Activated CD8-positive, alpha-beta memory T cell treated with anti-CD3 and anti-CD28 coated beads, Interleukin-2, amount 50 U/mL, for 1 hour (primary cell): ENCODE results near the gene CLK3.
"Not testable (repeated sequence)": the region's sequence is repeated elsewhere in the genome, so short reads cannot be mapped to it uniquely, and the experiment has no call there.

Source experiments
- DNase-seq: peaks from one replicate; pipeline ENCODE4 v3.0.0-alpha.2; 2020; ENCODE audit errors: extremely low read depth

CLK3 gene

DNA sequence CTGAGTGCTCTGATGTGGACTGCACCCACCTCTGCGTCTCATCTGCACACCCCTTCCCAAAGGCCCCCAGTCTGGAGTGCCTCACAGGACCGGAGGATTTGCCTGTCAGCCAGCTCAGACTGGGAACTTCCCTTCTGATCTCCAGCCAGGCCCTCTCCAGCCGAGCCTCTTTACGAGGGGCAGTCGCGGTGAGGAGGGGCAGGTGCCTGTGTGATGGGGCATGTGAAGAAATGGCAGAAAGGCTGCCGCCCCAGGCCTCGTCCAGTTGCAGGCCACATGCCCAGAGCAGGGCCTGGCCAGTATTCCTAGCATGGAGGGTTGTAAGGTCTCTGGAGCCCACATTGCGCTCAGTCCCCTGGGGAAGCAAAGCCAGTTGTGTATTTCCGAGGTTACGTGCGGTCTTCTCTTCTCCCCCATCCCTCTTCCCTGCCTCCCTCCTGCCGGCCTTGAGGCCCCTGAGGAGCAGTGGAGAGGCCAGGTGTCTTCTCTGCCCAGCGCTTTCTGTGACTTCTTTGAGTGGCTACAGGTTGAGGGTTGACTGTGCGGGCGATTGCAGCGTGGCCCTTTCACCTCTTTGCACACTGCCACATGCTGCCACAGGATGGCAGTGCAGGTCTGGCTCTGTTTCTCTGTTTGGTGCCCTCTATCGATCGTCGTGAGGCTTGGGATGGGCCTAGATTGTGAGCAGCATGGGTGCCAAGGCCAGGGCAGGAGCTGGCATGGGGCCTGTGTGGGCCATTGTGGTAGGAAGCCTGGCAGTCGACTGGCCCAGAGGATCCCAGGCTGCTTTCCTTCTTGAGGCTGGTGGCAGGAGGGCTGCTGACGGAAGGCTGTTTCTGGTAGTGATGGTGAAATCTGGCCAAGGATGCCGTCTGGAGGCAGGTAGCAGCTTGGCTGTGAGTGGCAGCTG, 5.3 kb downstream of the CLK3 start:
- peak; percentile 40 for DNase-seq

- DNase-seq = no peak
These were observed 5.9 kb downstream of the CLK3 start for GRCh38 chr15:74621546-74621920.

DNA sequence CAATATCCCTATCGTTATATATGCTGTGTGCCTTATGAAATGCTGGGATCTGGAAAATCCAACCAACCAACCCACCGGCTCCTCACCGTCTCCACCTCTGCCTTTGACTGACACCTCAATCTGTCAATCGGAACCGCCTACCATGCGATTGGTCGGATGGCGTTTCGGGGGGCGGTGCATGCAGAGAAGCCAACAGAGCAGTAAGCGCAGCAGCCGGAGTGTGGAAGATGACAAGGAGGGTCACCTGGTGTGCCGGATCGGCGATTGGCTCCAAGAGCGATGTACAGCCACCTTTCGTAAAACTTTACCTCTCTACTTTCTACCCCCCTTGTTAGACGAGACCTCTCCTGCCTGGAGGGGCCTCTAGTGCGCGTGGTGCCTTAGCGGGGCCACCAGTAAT, 6.3 kb downstream of the CLK3 start:
- no peak for DNase-seq

GRCh38 chr15:74622758-74623157, 7.1 kb downstream of the CLK3 start:
- no peak for DNase-seq

DNA sequence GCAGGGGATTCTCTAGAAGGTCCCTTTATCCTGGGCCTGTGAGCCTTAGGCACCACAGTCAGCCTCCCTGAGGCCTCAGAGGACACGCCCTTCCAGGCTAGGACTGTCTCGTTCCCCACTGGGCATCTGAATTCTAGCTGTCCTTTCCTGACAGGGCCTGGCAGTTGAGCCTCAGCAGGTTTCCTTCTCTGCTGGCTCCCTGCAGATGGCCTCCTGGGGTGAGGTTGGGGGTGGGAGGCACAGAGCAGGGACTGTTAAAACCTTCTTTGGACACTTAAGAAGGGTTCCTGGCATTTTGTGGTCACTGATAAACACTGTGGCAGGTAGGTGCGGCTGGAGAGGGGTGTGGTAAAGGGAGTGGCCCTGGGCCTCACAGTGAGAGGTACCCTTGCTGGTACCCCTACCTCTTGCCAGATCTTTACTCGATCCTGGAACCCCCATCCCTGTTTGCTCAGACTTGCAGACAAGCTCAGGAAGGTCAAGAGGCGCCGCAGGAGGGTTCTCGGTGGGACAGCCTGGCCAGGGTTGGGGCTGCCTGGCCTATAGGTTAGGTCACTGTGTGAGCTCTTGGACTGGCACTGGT, 8.5 kb downstream of the CLK3 start:
- DNase-seq = no peak

GRCh38 chr15:74625693-74626092, 10.1 kb downstream of the CLK3 start:
- DNase-seq = no peak

DNA sequence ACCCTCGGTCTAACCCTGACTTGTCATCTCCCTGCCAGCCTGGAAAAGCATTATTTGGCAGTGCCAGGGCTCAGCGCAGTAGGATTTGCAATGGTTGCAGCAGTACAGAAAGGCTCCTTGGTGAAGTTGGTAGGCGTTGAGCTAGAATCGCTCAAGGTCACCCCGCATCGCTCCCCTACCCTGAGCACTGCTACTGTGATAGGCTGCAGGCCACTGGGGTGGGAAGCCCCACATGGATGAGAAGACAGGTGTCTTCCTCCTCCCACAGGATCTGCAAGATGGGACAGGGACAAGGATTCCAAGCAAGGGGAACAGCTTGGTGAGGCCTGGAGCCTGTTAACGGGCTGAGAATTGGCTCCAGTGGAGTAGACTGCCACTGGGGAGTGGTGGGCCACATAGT, 10.7 kb downstream of the CLK3 start:
- no peak for DNase-seq

DNA sequence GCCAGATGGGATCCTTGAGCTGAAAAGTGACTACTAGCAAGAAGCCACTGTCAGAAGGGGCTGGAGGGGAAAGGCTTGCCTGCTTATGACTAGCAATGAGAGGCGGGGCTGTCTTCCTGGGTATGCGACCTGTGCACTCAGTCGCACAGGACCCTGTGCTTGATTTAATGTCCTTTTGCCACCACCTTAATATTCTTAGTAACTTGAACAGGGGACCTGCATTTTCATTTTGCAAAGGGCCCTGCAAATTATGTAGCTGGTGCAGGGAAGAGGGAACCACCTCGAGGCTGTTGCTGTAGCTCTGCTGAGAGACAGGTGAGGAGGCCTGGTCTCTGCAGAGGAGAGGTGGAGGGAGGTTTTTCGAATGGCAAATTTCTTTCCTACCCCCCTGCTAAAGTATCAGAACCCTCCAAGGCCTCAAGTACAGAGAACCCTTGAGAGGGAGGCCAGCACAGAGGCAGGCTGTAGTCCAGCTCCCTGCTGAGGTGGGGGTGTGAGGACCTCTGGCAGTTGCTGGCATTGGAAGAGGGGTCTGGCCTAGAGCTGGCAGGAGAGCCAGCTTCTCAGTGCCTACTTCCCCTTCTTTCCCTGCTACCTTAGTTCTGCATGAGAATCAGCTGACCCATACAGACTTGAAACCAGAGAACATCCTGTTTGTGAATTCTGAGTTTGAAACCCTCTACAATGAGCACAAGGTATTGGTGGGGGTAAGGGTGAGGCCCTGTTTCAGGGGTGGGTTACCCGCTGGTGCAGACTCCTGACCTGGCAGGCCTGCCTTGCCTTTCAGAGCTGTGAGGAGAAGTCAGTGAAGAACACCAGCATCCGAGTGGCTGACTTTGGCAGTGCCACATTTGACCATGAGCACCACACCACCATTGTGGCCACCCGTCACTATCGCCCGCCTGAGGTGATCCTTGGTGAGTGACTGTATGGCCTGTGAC, 11.4 kb downstream of the CLK3 start:
- DNase-seq = no peak

GRCh38 chr15:74627766-74628165, 12.1 kb downstream of the CLK3 start:
- DNase-seq = no peak

GRCh38 chr15:74628199-74628598, 12.6 kb downstream of the CLK3 start:
- no peak for DNase-seq

- no peak for DNase-seq
These were observed 13.3 kb downstream of the CLK3 start for GRCh38 chr15:74628949-74629348.

GRCh38 chr15:74629696-74630095, 14.1 kb downstream of the CLK3 start:
- DNase-seq = not testable (repeated sequence)

DNA sequence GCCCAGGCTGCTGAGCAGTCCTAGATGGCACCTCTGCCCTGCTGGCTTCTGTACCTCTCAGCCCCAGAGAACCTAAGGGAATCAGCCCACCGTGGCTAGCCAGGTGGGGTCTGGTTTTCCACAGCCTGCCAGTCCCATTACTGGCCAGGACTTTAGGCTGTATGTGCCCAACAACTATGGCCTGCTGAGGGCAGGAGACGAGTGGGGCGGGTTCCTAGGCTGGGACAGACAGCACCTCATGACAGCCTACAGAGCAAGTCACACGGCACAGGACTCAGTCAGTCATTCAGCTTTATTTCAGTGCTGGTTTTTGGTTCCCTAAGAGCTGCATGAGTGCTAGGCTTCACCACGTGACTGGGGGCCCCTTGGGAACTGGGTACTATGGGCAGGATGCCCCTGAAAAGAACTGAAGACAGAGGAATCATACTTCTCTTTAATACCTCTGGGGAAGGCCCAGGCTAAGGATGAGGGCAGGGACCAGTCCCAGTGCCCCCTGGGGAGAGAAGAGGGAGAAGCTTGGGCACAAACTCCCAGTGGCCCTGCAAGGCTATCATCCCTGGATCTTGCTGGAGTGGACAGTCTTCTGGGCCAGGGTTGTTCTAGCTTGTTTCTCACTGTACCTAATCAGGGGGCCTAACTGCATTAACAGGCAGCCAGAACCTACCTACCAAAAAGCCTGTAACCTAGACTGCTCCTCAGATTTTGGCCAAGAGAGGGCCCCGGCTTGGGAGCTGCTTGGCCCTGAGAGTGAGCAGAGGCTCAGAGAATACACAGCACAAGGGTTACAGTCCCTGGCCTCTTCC, 14.8 kb downstream of the CLK3 start:
- DNase-seq = no peak

- DNase-seq = no peak
These were observed 15.4 kb downstream of the CLK3 start for GRCh38 chr15:74631087-74631385.

DNA sequence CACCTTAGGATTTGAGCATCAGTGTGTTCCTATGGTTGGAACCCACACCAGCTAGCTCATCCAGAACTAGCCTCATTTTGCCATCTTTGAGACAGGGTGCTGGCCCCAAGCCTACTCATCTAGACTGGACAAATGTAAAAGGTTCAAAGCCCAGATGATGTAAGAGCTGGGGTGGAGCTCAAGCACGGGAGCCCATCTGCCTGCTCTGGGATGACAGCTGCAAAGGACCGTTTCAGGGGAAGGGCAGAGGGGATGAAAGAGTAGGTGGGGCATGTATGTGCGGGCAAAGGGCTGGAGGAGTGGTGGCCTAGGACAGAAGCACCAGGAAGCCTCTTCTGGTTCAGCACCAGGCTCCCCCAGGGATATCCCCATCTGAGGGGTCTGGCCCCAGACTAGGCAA, 15.8 kb downstream of the CLK3 start:
- DNase-seq = no peak

GRCh38 chr15:74631935-74632560, 16.4 kb downstream of the CLK3 start:
- DNase-seq = no peak

DNA sequence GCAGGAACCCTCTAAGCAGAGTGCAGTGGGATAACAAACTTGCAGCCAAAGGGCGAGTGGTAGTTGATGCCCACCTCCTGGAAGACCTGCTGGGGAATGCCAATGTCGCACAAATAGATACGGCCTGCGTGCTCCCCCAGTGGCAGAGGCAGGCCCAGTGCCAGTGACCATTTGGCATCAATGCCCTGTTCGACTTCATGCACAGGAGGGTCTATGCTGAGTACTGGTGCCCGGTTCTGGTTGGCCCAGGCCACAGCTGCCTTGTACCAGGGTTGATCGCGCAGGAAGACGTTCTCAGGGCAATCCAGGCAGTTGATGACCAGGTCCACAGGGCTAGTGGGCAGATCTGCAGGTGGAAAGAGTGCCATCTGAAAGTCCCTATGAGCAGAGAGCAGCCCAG, 17.0 kb downstream of the CLK3 start:
- DNase-seq = no peak

- no peak for DNase-seq
These were observed 18.1 kb downstream of the CLK3 start for GRCh38 chr15:74633781-74634180.

- peak; percentile 27 for DNase-seq
These were observed 19.6 kb downstream of the CLK3 start for GRCh38 chr15:74635228-74635627.

DNA sequence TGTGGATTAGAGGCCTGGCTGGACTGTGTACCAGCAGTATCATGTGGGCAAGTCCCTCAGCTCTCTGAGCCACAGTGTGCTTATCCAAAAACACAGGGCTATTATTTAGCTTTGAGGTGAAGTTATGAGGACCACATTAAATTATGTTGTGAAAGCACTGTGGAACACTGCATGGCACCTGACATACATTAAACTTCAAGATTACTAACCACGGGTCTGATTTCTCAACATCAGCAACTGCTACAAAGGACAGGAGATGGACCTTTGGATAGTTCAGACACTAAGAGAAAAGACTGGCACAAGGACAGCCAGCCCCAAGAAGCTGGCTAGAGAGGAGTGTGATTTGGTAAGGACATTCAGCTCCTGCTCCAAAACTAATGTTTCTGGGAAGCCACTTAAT, 21.3 kb downstream of the CLK3 start:
- no peak for DNase-seq

- no peak for DNase-seq
These were observed 25.5 kb downstream of the CLK3 start for GRCh38 chr15:74641151-74641550.
